Mucosa of rectum (tissue), 2 donors: ENCODE results near the gene KRT80.
A peak's percentile ranks its signal among the peaks of the same experiment; 100 is the strongest.

Experiments used
- H3K27ac ChIP-seq, 2 donors: one replicate each; pipeline ENCODE4 v1.7.0; 2013; ENCODE audit warnings: inconsistent platforms in 2 of 2, low read depth in 2 of 2, low read length in 2 of 2
- H3K27me3 ChIP-seq, 2 donors: one replicate each; pipeline ENCODE4 v1.7.0; 2013; ENCODE audit warnings: low read length in 2 of 2; ENCODE audit not compliant: control insufficient read depth in 2 of 2, insufficient read depth in 2 of 2
- H3K36me3 ChIP-seq, 2 donors: one replicate each; pipeline ENCODE4 v1.7.0; 2013; ENCODE audit warnings: low read length in 2 of 2; ENCODE audit not compliant: control insufficient read depth in 2 of 2, insufficient read depth in 2 of 2
- H3K4me1 ChIP-seq, 2 donors: one replicate each; pipeline ENCODE4 v1.7.0; 2013; ENCODE audit warnings: low read length in 2 of 2, mild to moderate bottlenecking in 1 of 2; ENCODE audit not compliant: control insufficient read depth in 2 of 2, insufficient read depth in 2 of 2
- H3K4me3 ChIP-seq, 2 donors: one replicate each; pipeline ENCODE4 v1.7.0; 2013; ENCODE audit warnings: low read length in 2 of 2
- H3K9ac ChIP-seq, 2 donors: one replicate each; pipeline ENCODE4 v1.7.0; 2013; ENCODE audit warnings: low read length in 2 of 2, low read depth in 1 of 2, mild to moderate bottlenecking in 1 of 2
- H3K9me3 ChIP-seq, 2 donors: one replicate each; pipeline ENCODE4 v1.7.0; 2013; ENCODE audit warnings: low read length in 2 of 2; ENCODE audit not compliant: control insufficient read depth in 2 of 2
- donor health status: healthy.
- donor health status: Normal muscosa, but diverticular disease.

KRT80 gene

GRCh38 chr12:52166672-52167071, 25.1 kb downstream of the KRT80 start:
- Histone ChIP-seq H3K9ac (no peak overlapping the region), H3K27ac (no peak overlapping the region), H3K27me3 (no peaks in the 10 kb centered on the region), H3K4me3 (no peak overlapping the region), H3K36me3 (no peaks in the 10 kb centered on the region), H3K9me3 (no peaks in the 10 kb centered on the region), H3K4me1 (peaks cover 3 to 6% of the 10 kb centered on the region in 2 donors)

GRCh38 chr12:52165096-52165855, 26.5 kb downstream of the KRT80 start:
- H3K9me3 ChIP-seq, result no peaks in the 10 kb centered on the region

GRCh38 chr12:52164624-52165023, 27.2 kb downstream of the KRT80 start:
- Histone ChIP-seq H3K9me3 (no peaks in the 10 kb centered on the region), H3K9ac (no peak overlapping the region), H3K27ac (no peak overlapping the region), H3K4me3 (no peak overlapping the region), H3K36me3 (no peaks in the 10 kb centered on the region), H3K4me1 (peaks cover 3 to 6% of the 10 kb centered on the region in 2 donors), H3K27me3 (no peaks in the 10 kb centered on the region)

More at GRCh38 chr12:52165096-52165855, 26.5 kb downstream of the KRT80 start:
- peaks cover 3 to 6% of the 10 kb centered on the region in 2 donors for H3K4me1 ChIP-seq
- no peak overlapping the region for H3K27ac ChIP-seq
- H3K9ac ChIP-seq, result no peak overlapping the region
- no peak overlapping the region for H3K4me3 ChIP-seq
- no peaks in the 10 kb centered on the region for H3K27me3 ChIP-seq
- no peaks in the 10 kb centered on the region for H3K36me3 ChIP-seq

GRCh38 chr12:52162981-52163380, 28.8 kb downstream of the KRT80 start:
- Histone ChIP-seq H3K36me3 (no peaks in the 10 kb centered on the region), H3K9ac (no peak overlapping the region), H3K4me1 (peaks cover 3% of the 10 kb centered on the region in 2 donors), H3K4me3 (no peak overlapping the region), H3K27me3 (no peaks in the 10 kb centered on the region), H3K9me3 (no peaks in the 10 kb centered on the region), H3K27ac (no peak overlapping the region)

GRCh38 chr12:52160200-52160599, 31.6 kb downstream of the KRT80 start:
- H3K9ac ChIP-seq, result no peak overlapping the region
- no peaks in the 10 kb centered on the region for H3K9me3 ChIP-seq
- peaks cover 3 to 11% of the 10 kb centered on the region in 2 donors for H3K4me1 ChIP-seq
- no peaks in the 10 kb centered on the region for H3K36me3 ChIP-seq
- no peak overlapping the region for H3K4me3 ChIP-seq
- H3K27ac ChIP-seq, result no peak overlapping the region
- H3K27me3 ChIP-seq, result no peaks in the 10 kb centered on the region

GRCh38 chr12:52157566-52158150, 34.2 kb downstream of the KRT80 start:
- Histone ChIP-seq H3K9ac (no peak overlapping the region), H3K4me3 (no peak overlapping the region), H3K27me3 (no peaks in the 10 kb centered on the region), H3K27ac (no peak overlapping the region), H3K9me3 (no peaks in the 10 kb centered on the region), H3K4me1 (peaks cover 2 to 19% of the 10 kb centered on the region in 2 donors), H3K36me3 (no peaks in the 10 kb centered on the region)

- H3K4me1 ChIP-seq, result peaks cover 6 to 24% of the 10 kb centered on the region in 2 donors
- H3K36me3 ChIP-seq, result no peaks in the 10 kb centered on the region
- H3K27me3 ChIP-seq, result no peaks in the 10 kb centered on the region
- no peak overlapping the region for H3K4me3 ChIP-seq
- H3K9ac ChIP-seq, result no peak overlapping the region
- H3K27ac ChIP-seq, result no peak overlapping the region
- no peaks in the 10 kb centered on the region for H3K9me3 ChIP-seq
Measured at GRCh38 chr12:52156757-52157565, 34.9 kb downstream of the KRT80 start.

GRCh38 chr12:52156311-52156710, 35.5 kb downstream of the KRT80 start:
- Histone ChIP-seq H3K4me1 (peaks cover 13 to 30% of the 10 kb centered on the region in 2 donors), H3K9ac (no peak overlapping the region), H3K27ac (no peak overlapping the region), H3K36me3 (no peaks in the 10 kb centered on the region), H3K4me3 (no peak overlapping the region), H3K9me3 (no peaks in the 10 kb centered on the region), H3K27me3 (peaks cover 0 to 2% of the 10 kb centered on the region in 2 donors)

GRCh38 chr12:52155048-52155868, 36.6 kb downstream of the KRT80 start:
- Histone ChIP-seq H3K4me3 (no peak overlapping the region), H3K4me1 (peaks cover 15 to 37% of the 10 kb centered on the region in 2 donors), H3K27me3 (peaks cover 0 to 2% of the 10 kb centered on the region in 2 donors), H3K36me3 (no peaks in the 10 kb centered on the region), H3K9me3 (no peaks in the 10 kb centered on the region), H3K27ac (no peak overlapping the region), H3K9ac (peak overlapping the region in 1 of 2 donors; percentile 24)
